HG02970 (cell line): Measurements from ENCODE around the gene CDC42BPB.

Source experiments
- ATAC-seq: cut with Tn5 transposase; IDR thresholded peaks from one replicate; pipeline ENCODE4 v1.9.1; 2021; ENCODE audit warnings: mild to moderate bottlenecking, moderate library complexity, moderate number of reproducible peaks; ENCODE audit not compliant: unreplicated experiment, low FRiP score

CDC42BPB gene

GRCh38 chr14:103073876-103074728 lies 16.8 kb upstream of the CDC42BPB start:
- no peak for ATAC-seq

GRCh38 chr14:103073367-103073875 lies 16.1 kb upstream of the CDC42BPB start:
- ATAC-seq, result no peak

- no peak for ATAC-seq
These were observed 15.4 kb upstream of the CDC42BPB start for GRCh38 chr14:103072595-103073366.

- ATAC-seq, result no peak
These were observed 14.3 kb upstream of the CDC42BPB start for GRCh38 chr14:103071544-103072251.

GRCh38 chr14:103070971-103071542 lies 13.7 kb upstream of the CDC42BPB start:
- no peak for ATAC-seq

GRCh38 chr14:103070263-103070885 lies 13.0 kb upstream of the CDC42BPB start:
- ATAC-seq, result no peak

- no peak for ATAC-seq
These were observed 11.2 kb upstream of the CDC42BPB start for GRCh38 chr14:103068351-103069073.

GRCh38 chr14:103067231-103067954 lies 10.0 kb upstream of the CDC42BPB start:
- ATAC-seq, result no peak

GRCh38 chr14:103066399-103066798 lies 9.1 kb upstream of the CDC42BPB start:
- no peak for ATAC-seq

GRCh38 chr14:103065861-103066260 lies 8.5 kb upstream of the CDC42BPB start:
- ATAC-seq, result no peak

GRCh38 chr14:103064978-103065377 lies 7.6 kb upstream of the CDC42BPB start:
- ATAC-seq, result no peak

- no peak for ATAC-seq
These were observed 7.1 kb upstream of the CDC42BPB start for GRCh38 chr14:103064436-103064835.

- ATAC-seq, result no peak
These were observed 4.2 kb upstream of the CDC42BPB start for GRCh38 chr14:103061482-103061976.

GRCh38 chr14:103059556-103059955 lies 2.2 kb upstream of the CDC42BPB start:
- ATAC-seq, result no peak

- ATAC-seq, result no peak
These were observed 1.1 kb upstream of the CDC42BPB start for GRCh38 chr14:103058164-103059055.

GRCh38 chr14:103057028-103057371 lies 349 bp downstream of the CDC42BPB start:
- no peak for ATAC-seq

- no peak for ATAC-seq
These were observed 874 bp downstream of the CDC42BPB start for GRCh38 chr14:103056322-103057027.
